Fibroblast of skin of abdomen (primary cell): ENCODE measurements around the gene NACA2.
A peak's percentile ranks its signal among the peaks of the same experiment; 100 is the strongest.
"Not testable (repeated sequence)": the region's sequence is repeated elsewhere in the genome, so short reads cannot be mapped to it uniquely, and the experiment has no call there.

Experiments used
- DNase-seq: peaks from one replicate; pipeline ENCODE4 v3.0.0-alpha.2; 2013

The NACA2 gene

DNA sequence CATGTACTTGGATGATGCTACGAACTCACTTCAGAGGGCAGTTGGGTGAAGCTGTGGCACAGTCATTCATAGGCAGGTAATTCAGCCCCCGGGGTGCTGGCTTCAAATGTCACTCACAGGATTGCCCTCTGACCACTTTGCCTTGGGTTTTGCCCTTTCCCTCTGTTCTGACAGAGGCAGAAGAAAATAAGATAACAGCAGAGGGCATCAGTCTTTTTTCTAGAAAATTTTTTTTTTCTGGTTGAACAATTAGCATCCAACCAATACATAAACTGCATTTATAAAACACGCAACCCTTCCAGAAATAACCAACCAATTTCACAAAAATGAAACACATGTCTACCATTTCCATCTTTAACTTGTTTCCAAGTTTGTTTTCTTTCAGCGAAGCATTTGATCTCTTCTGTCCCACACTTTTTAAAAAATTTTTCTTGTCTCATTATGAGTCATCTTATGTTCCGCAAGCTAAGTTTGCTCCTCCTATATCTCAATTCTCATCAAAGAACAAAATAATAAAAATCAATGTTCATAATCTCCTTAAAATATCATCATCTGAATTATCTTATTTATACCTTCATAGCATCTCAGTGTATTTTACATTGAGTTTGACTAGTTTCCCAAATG is 15.6 kb downstream of the NACA2 start:
- no peak for DNase-seq

GRCh38 chr17:61574542-61575351 is 16.3 kb downstream of the NACA2 start:
- peak; percentile 41 for DNase-seq

DNA sequence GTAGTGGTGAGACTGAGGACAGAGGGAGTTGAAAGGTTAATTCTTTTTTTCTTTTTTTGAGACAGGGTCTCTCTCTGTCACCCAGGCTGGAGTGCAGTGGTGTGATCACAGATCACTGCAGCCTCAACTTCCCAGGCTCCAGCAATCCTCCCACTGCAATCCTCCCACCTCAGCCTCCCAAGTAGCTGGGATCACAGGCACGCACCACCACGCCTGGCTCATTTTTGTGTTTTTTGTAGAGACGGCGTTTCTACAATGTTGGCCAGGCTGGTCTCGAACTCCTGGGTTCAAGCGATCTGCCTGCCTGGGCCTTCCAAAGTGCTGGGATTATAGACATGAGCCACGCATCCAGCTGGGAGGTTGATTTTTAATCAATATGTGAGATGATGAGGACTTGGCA is 18.5 kb downstream of the NACA2 start:
- DNase-seq, result not testable (repeated sequence)

GRCh38 chr17:61571624-61572023 is 19.4 kb downstream of the NACA2 start:
- DNase-seq, result no peak

GRCh38 chr17:61570118-61570517 is 20.9 kb downstream of the NACA2 start:
- DNase-seq, result no peak

- not testable (repeated sequence) for DNase-seq
These were observed 21.5 kb downstream of the NACA2 start for GRCh38 chr17:61569525-61569924.

- no peak for DNase-seq
These were observed 22.6 kb downstream of the NACA2 start for GRCh38 chr17:61568219-61569072.

DNA sequence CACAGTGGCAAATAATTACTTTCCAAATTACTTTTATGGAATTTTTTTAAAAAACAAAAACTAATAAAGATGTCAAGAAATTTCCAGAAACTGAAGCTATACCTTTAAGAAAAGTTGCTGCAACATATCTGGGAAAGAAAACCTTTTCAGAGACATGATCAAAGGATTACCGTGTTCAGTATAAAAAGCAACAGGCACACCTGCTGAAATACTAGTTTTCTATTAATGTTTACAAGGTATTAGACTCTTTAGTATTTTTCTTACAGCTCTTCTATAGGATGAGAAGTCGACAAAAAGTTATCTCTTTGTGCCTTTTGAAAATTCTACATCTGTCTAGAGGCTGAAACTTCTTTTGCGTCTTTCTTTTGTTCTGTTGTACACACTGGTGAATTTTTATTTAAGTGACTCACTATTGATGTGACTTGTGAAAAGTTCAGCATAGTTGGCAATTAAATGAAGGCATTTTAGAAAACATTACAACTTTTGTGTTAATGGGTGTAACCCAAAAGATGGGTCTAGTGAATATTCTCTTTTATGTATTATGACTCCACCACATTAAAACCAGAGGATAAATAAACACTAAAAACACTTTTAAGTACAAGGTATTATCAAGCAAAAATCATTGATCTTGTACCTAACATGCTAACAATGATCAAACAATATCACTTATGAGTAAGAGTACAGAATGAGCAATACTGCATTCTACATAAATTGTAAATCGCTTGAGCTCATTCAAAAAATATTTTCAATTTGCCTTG is 23.8 kb downstream of the NACA2 start:
- DNase-seq, result no peak

DNA sequence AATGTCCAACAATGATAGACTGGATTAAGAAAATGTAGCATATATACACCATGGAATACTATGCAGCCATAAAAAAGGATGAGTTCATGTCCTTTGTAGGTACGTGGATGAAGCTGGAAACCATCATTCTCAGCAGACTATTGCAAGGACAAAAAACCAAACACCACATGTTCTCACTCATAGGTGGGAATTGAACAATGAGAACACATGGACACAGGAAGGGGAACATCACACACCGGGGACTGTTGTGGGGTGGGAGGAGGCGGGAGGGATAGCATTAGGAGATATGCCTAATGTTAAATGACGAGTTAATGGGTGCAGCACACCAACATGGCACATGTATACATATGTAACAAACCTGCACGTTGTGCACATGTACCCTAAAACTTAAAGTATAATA is 24.6 kb downstream of the NACA2 start:
- DNase-seq, result not testable (repeated sequence)

DNA sequence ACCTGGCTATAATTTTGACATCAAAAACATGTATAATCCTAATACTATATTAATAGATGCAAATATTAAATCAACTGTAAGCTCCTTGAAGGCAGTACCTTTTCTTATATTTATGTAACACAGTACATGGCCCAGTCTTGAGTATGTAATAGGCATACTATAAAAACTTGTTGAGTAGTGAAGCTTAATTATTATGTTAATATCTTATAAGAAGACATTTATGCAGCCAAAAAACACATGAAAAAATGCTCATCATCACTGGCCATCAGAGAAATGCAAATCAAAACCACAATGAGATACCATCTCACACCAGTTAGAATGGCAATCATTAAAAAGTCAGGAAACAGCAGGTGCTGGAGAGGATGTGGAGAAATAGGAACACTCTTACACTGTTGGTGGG is 25.2 kb downstream of the NACA2 start:
- not testable (repeated sequence) for DNase-seq

- no peak for DNase-seq
These were observed 25.8 kb downstream of the NACA2 start for GRCh38 chr17:61565213-61565612.

DNA sequence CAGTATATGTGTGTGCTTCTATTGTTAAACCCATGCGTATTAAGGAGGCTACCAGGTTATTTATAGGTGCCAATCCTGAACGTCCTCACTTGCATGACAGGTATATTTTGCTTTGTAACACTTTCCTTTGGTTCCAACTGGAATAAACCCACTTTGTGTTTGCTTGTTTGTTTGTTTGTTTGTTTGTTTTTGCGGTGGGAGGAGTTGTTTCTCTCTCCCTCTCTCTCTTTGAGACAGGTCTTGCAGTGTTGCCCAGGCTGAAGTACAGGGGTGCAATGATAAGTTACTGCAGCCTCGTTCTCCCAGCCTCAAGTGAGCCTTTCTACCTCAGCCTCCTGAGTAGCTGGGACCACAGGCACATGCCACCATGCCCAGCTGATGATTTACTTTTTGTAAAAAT is 28.7 kb downstream of the NACA2 start:
- DNase-seq, result no peak

GRCh38 chr17:61561354-61561753 is 29.7 kb downstream of the NACA2 start:
- no peak for DNase-seq

DNA sequence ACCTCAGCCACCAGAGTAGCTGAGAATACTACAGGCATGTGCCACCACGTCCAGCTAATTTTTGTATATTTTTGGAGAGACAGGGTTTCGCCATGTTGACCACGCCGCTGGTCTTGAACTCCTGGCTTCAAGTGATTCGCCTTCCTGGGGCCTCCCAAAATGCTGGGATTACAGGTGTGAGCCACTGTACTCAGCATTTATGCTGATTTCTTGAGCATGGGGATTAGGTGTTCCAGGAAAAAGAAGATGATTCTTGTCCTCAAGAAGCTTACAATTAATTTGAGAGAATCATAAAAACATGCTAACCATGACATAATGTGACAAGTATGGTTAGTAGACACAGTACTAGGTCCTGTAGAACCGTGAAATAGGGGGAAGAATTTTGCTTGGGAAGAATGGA is 30.9 kb downstream of the NACA2 start:
- no peak for DNase-seq

- DNase-seq, result peak; percentile 18
These were observed 34.5 kb downstream of the NACA2 start for GRCh38 chr17:61556224-61557188.

GRCh38 chr17:61555127-61555566 is 35.9 kb downstream of the NACA2 start:
- no peak for DNase-seq

GRCh38 chr17:61554209-61554608 is 36.8 kb downstream of the NACA2 start:
- no peak for DNase-seq

- not testable (repeated sequence) for DNase-seq
These were observed 38.5 kb downstream of the NACA2 start for GRCh38 chr17:61552560-61552959.

DNA sequence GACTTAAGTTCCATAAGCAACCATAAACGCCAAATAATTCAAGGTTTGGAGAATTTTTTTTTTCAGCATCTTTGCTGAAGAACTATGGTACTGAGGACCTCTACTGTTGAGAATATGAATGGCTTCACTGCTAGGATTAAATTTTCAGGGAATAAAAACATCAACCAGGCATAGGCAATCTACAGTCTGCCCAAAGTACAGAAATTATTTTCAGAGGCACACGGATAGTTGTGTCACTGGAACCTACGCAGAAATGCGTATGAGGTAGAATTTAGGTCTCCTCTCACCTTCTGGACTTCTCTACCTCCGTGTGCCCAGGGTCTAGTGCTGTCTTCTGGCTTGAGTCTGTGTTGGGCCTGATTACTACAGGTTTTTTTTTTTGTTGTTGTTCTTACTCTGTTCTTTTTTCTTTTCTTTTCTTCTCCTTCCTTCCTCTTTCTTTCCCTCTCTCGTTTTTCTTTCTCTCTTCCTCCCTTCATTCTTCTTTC is 39.7 kb downstream of the NACA2 start:
- peak; percentile 37 for DNase-seq

- no peak for DNase-seq
These were observed 43.9 kb downstream of the NACA2 start for GRCh38 chr17:61547113-61547512.

- DNase-seq, result no peak
These were observed 45.6 kb downstream of the NACA2 start for GRCh38 chr17:61545335-61545938.
